Adrenal gland (tissue), 12 donors: ENCODE measurements around the gene RAN. TPM values are rescaled to one million over a fixed set of nuclear protein-coding genes. Genes with fewer than 3 reads are reported as not detected.
A peak's percentile ranks its signal among the peaks of the same experiment; 100 is the strongest.

Experiments used
- DNase-seq, 7 donors: peaks; one replicate each; pipeline ENCODE4 v3.0.0-alpha.2; 2019 to 2020
- H3K27ac ChIP-seq, 5 donors: fragments of 200-600 bp; sonication (generic) in 4 of 5; 1 replicate in 3 of 5; 2 replicates in 2 of 5; pipeline versions ENCODE4 v1.5.1 to v1.8.0; 2016 to 2020; ENCODE audit warnings: mild to moderate bottlenecking in 1 of 5
- H3K27me3 ChIP-seq: fragments of 200-600 bp; 2 replicates; pipeline ENCODE4 v1.8.0; 2021
- H3K36me3 ChIP-seq, 2 donors: fragments of 200-600 bp; replicated peaks in 1 of 2; 1 replicate in 1 of 2; 2 replicates in 1 of 2; pipeline versions ENCODE4 v1.5.1 to v1.8.0; 2018 to 2022
- H3K4me1 ChIP-seq, 2 donors: fragments of 200-600 bp; replicated peaks in 1 of 2; 1 replicate in 1 of 2; 2 replicates in 1 of 2; pipeline versions ENCODE4 v1.5.1 to v1.8.0; 2018 to 2021
- H3K4me3 ChIP-seq, 4 donors: fragments of 200-600 bp; sonication (generic) in 3 of 4; one replicate each; pipeline ENCODE4 v1.5.1; 2016 to 2018
- H3K9me3 ChIP-seq, 3 donors: fragments of 200-600 bp; sonication (generic) in 1 of 3; replicated peaks in 1 of 3; 1 replicate in 2 of 3; 2 replicates in 1 of 3; pipeline versions ENCODE4 v1.5.1 to v1.8.0; 2016 to 2021
- CTCF ChIP-seq, 6 experiments: fragments of 450-650 bp in 4 of 6; fragments of 200-600 bp in 2 of 6; sonication (generic) in 1 of 6; IDR thresholded peaks; 1 replicate in 5 of 6; 2 replicates in 1 of 6; pipeline versions ENCODE4 v1.5.1 to v1.8.0; 2016 to 2021; ENCODE audit warnings: antibody characterized with exemption in 6 of 6, mild to moderate bottlenecking in 2 of 6, moderate library complexity in 1 of 6
- POLR2A ChIP-seq, 2 donors: fragments of 450-650 bp; IDR thresholded peaks; one replicate each; pipeline ENCODE4 v1.6.1; 2017; ENCODE audit warnings: antibody characterized with exemption in 2 of 2, mild to moderate bottlenecking in 2 of 2, moderate library complexity in 1 of 2
- WGBS, 4 donors: extraction: QIAGEN DNeasy Blood & Tissue Kit in 2 of 4; methylation state at CpG; one replicate each; pipeline versions ENCODE4 v1.1.5 to v1.1.7; 2013 to 2017; 5-methylcytosine and 5-hydroxymethylcytosine counted together
- intact Hi-C, 2 donors: fragments of 100-400 bp; cut with DNase I; formaldehyde crosslinking; loops; one replicate each; pipeline versions ENCODE4 v1.14.1 to v1.15.0; 2022 to 2023
- polyA plus RNA-seq, 3 donors: library from polyadenylated mRNA; stranded (reverse); fragments of 200-250 nt in 2 of 3; fragments of 350-450 nt in 1 of 3; fragmentation: Illumina TruSeq in 1 of 3; extraction: RNeasy Lipid Tissue Mini Kit (QIAGEN cat#74804) in 1 of 3; gene quantifications; one replicate each; pipeline ENCODE4 v1.2.3, GENCODE V29; 2013 to 2014
- total RNA-seq, 9 donors: library from RNA; depleted of rRNA in 4 of 9; stranded (reverse); fragments of >200 nt in 4 of 9; fragments of 120-200 nt in 1 of 9; fragmentation: NEBNext Ultra II Directional in 1 of 9; extraction: Animal tissue kit (Norgen Biotek cat#: 25700) in 1 of 9; gene quantifications; one replicate each; pipeline versions ENCODE4 v1.1.0 to v1.2.4, GENCODE V29; 2013 to 2023
- donor health status: healthy with polysubstance abuse.
- donor health status: Bipolar disorder and iron deficiency.
- donor health status: DM: yes; HTN: yes; CAD: no.
- donor health status: DM: no; HTN: no; CAD: no.
- donor health status: DM: no; HTN: no; CAD: no.
- donor health status: DM: yes; HTN: yes; CAD: no.

The RAN gene
- total and polyA plus RNA-seq, 12 donors, result 82.4 to 1,192 (median 260) TPM

GRCh38 chr12:130878193-130879185 lies 6.6 kb downstream of the RAN start:
- H3K27me3 ChIP-seq, result no peaks in the 10 kb centered on the region
- no peak overlapping the region for H3K4me3 ChIP-seq
- no peak for DNase-seq
- intact Hi-C loops, result no loop called here
- no peak for TF ChIP-seq CTCF (IDR thresholded peaks at IDR 0.05)
- no peak for TF ChIP-seq POLR2A (IDR thresholded peaks at IDR 0.05)
- peaks cover 0 to 10% of the 10 kb centered on the region in 2 donors for H3K4me1 ChIP-seq
- no peak overlapping the region for H3K27ac ChIP-seq
- WGBS, 4 donors, result 69 to 72% (median 70%) methylated on average over 24 of the region's 24 CpGs
- H3K9me3 ChIP-seq, result no peaks in the 10 kb centered on the region
- H3K36me3 ChIP-seq, result peaks cover 0 to 35% of the 10 kb centered on the region in 2 donors

GRCh38 chr12:130879212-130879686 lies 7.4 kb downstream of the RAN start:
- WGBS, 4 donors, result 85 to 92% (median 89%) methylated on average over 11 to 13 of the region's 13 CpGs
- peaks cover 0 to 27% of the 10 kb centered on the region in 2 donors for H3K36me3 ChIP-seq
- intact Hi-C loops, result no loop called here
- H3K27ac ChIP-seq, result no peak overlapping the region
- peaks cover 0 to 2% of the 10 kb centered on the region in 2 donors for H3K4me1 ChIP-seq
- peak in 1 of 7 donors; percentile 42 for DNase-seq
- no peaks in the 10 kb centered on the region for H3K9me3 ChIP-seq
- no peaks in the 10 kb centered on the region for H3K27me3 ChIP-seq
- no peak overlapping the region for H3K4me3 ChIP-seq
- no peak for TF ChIP-seq CTCF (IDR thresholded peaks at IDR 0.05)
- no peak for TF ChIP-seq POLR2A (IDR thresholded peaks at IDR 0.05)

- H3K4me1 ChIP-seq, result no peaks in the 10 kb centered on the region
- intact Hi-C loops, result no loop called here
- WGBS, 4 donors, result 31 to 65% (median 51%) methylated on average over 3 to 17 of the region's 17 CpGs
- no peaks in the 10 kb centered on the region for H3K9me3 ChIP-seq
- no peak overlapping the region for H3K27ac ChIP-seq
- H3K27me3 ChIP-seq, result no peaks in the 10 kb centered on the region
- peak in 1 of 7 donors; percentile 48 for DNase-seq
- TF ChIP-seq POLR2A (IDR thresholded peaks at IDR 0.05), result no peak
- TF ChIP-seq CTCF (IDR thresholded peaks at IDR 0.05), result no peak
- peaks cover 0 to 21% of the 10 kb centered on the region in 2 donors for H3K36me3 ChIP-seq
- peak overlapping the region in 1 of 4 donors; percentile 29 for H3K4me3 ChIP-seq
Measured at GRCh38 chr12:130879781-130880389, 8.0 kb downstream of the RAN start.

GRCh38 chr12:130880411-130880885 lies 8.6 kb downstream of the RAN start:
- peak in 1 of 7 donors; percentile 49 for DNase-seq
- H3K27me3 ChIP-seq, result no peaks in the 10 kb centered on the region
- peak overlapping the region in 2 of 4 donors; percentile 25 to 29 for H3K4me3 ChIP-seq
- no peak overlapping the region for H3K27ac ChIP-seq
- H3K36me3 ChIP-seq, result peaks cover 0 to 15% of the 10 kb centered on the region in 2 donors
- 15 to 31% (median 25%) methylated on average over 10 of the region's 10 CpGs for WGBS, 4 donors
- TF ChIP-seq POLR2A (IDR thresholded peaks at IDR 0.05) (no peak), CTCF (IDR thresholded peaks at IDR 0.05) (no peak)
- intact Hi-C loops, result no loop called here
- H3K4me1 ChIP-seq, result no peaks in the 10 kb centered on the region
- no peaks in the 10 kb centered on the region for H3K9me3 ChIP-seq
